Frontal cortex (tissue), 1 donor: ENCODE data around the gene SEMG1. TPM values are rescaled to one million over a fixed set of nuclear protein-coding genes. Genes with fewer than 3 reads are reported as not detected.

Experiments used
- total RNA-seq: library from RNA; depleted of rRNA; stranded (reverse); fragments of >200 nt; gene quantifications from one replicate; pipeline ENCODE4 v1.2.3, GENCODE V29; 2014

Gene SEMG1
- total RNA-seq, 1 donor from 2014 or later = not detected

Other genes starting within 250 kb of the SEMG1 start
- gene TOMM34, start 246.6 kb upstream of the SEMG1 start, total RNA-seq = 3.7 TPM
- gene STK4, start 240.5 kb upstream of the SEMG1 start, total RNA-seq = 37.5 TPM
- gene KCNS1, start 105.9 kb upstream of the SEMG1 start, total RNA-seq = 1.2 TPM
- not detected for gene WFDC5, start 91.9 kb upstream of the SEMG1 start, total RNA-seq
- gene WFDC12, start 82.6 kb upstream of the SEMG1 start, total RNA-seq = not detected
- not detected for gene PI3, start 32.1 kb upstream of the SEMG1 start, total RNA-seq
- not detected for gene SEMG2, start 14.3 kb downstream of the SEMG1 start, total RNA-seq
- 0.41 TPM for gene SLPI, start 47.5 kb downstream of the SEMG1 start, total RNA-seq
- gene RBPJL, start 99.8 kb downstream of the SEMG1 start, total RNA-seq = not detected
- under 0.01 TPM for gene MATN4, start 101.3 kb downstream of the SEMG1 start, total RNA-seq
- 0.82 TPM for gene SDC4, start 141.4 kb downstream of the SEMG1 start, total RNA-seq
- 25.7 TPM for gene SYS1, start 156.1 kb downstream of the SEMG1 start, total RNA-seq
- not detected for gene TP53TG5, start 171.3 kb downstream of the SEMG1 start, total RNA-seq
- 2.9 TPM for gene DBNDD2, start 201.3 kb downstream of the SEMG1 start, total RNA-seq
- gene PIGT, start 209.1 kb downstream of the SEMG1 start, total RNA-seq = 10.2 TPM